PFSK-1 (cell line): ENCODE measurements around the gene ATP13A5.

Source experiments
- SIN3A ChIP-seq: IDR thresholded peaks from 2 replicates; pipeline ENCODE4 v1.6.1; 2012; ENCODE audit warnings: mild to moderate bottlenecking, low read length, moderate library complexity, borderline replicate concordance; ENCODE audit not compliant: insufficient read depth
- TAF1 ChIP-seq: IDR thresholded peaks from 2 replicates; pipeline ENCODE4 v1.6.1; 2012; ENCODE audit warnings: low read length, control low read depth, borderline replicate concordance; ENCODE audit not compliant: insufficient read depth

- TF ChIP-seq SIN3A = no peak
- no peak for TF ChIP-seq TAF1
Measured at GRCh38 chr3:193345431-193345830, 33.1 kb downstream of the ATP13A5 start.
